Gastrocnemius medialis (tissue), 4 donors: ENCODE data around the gene GPR137.

Source experiments
- CTCF ChIP-seq, 5 experiments: fragments of 450-650 bp in 3 of 5; fragments of 200-600 bp in 2 of 5; sonication (generic) in 2 of 5; IDR thresholded peaks in 4 of 5; conservative IDR thresholded peaks in 1 of 5; 1 replicate in 4 of 5; 2 replicates in 1 of 5; pipeline ENCODE4 v1.5.1; 2016 to 2019; ENCODE audit warnings: antibody characterized with exemption in 5 of 5, mild to moderate bottlenecking in 3 of 5, moderate library complexity in 3 of 5
- POLR2A ChIP-seq, 2 donors: fragments of 450-650 bp; IDR thresholded peaks; one replicate each; pipeline ENCODE4 v1.6.1; 2017; ENCODE audit warnings: antibody characterized with exemption in 2 of 2, mild to moderate bottlenecking in 2 of 2, moderate library complexity in 2 of 2

- TF ChIP-seq POLR2A (IDR thresholded peaks at IDR 0.05): no peak
- no peak for TF ChIP-seq CTCF (IDR thresholded peaks at IDR 0.05 in 4 of 5, conservative IDR thresholded peaks at IDR 0.05 in 1 of 5)
These were observed 21.7 kb upstream of the GPR137 start for GRCh38 chr11:64263947-64264317.
